Endodermal cell (in vitro differentiated cells): ENCODE data around the gene PLEKHG5. TPM values are rescaled to one million over a fixed set of nuclear protein-coding genes. Genes with fewer than 3 reads are reported as not detected.

ENCODE experiments used
- DNase-seq: peaks from one replicate; pipeline ENCODE4 v3.0.0-alpha.2; 2017
- H3K27ac ChIP-seq: 2 replicates; pipeline ENCODE4 v1.5.1; 2013; ENCODE audit warnings: mild to moderate bottlenecking, low read depth, low read length, moderate library complexity
- H3K27me3 ChIP-seq: 2 replicates; pipeline ENCODE4 v1.6.1; 2013; ENCODE audit warnings: mild to moderate bottlenecking, low read length, moderate library complexity; ENCODE audit not compliant: insufficient read depth, control insufficient read depth, poor library complexity, severe bottlenecking
- H3K36me3 ChIP-seq: 2 replicates; pipeline ENCODE4 v1.7.0; 2013; ENCODE audit warnings: mild to moderate bottlenecking, low read length, moderate library complexity; ENCODE audit not compliant: control insufficient read depth, insufficient read depth
- H3K4me1 ChIP-seq: one replicate; pipeline ENCODE4 v1.7.0; 2013; ENCODE audit warnings: low read length; ENCODE audit not compliant: control insufficient read depth, insufficient read depth
- H3K4me3 ChIP-seq: 2 replicates; pipeline ENCODE4 v1.5.1; 2013; ENCODE audit warnings: mild to moderate bottlenecking, low read length, moderate library complexity
- H3K9ac ChIP-seq: 2 replicates; pipeline ENCODE4 v1.6.1; 2013; ENCODE audit warnings: mild to moderate bottlenecking, low read length, moderate library complexity; ENCODE audit not compliant: poor library complexity, severe bottlenecking; ENCODE audit errors: extremely low read depth
- H3K9me3 ChIP-seq: 2 replicates; pipeline ENCODE4 v1.6.1; 2013; ENCODE audit warnings: mild to moderate bottlenecking, low read length, moderate library complexity; ENCODE audit not compliant: control insufficient read depth
- H3K27ac Mint-ChIP-seq: 2 replicates; pipeline ENCODE4 v1.8.0; 2020; ENCODE audit warnings: mixed read lengths
- H3K27me3 Mint-ChIP-seq: 2 replicates; pipeline ENCODE4 v1.8.0; 2021; ENCODE audit warnings: mild to moderate bottlenecking, mixed read lengths; ENCODE audit not compliant: insufficient read depth
- H3K36me3 Mint-ChIP-seq: 2 replicates; pipeline ENCODE4 v1.8.0; 2020; ENCODE audit warnings: low read depth, mixed read lengths
- H3K4me1 Mint-ChIP-seq: 2 replicates; pipeline ENCODE4 v1.8.0; 2020; ENCODE audit warnings: mixed read lengths
- H3K4me3 Mint-ChIP-seq: 2 replicates; pipeline ENCODE4 v1.8.0; 2020; ENCODE audit warnings: mild to moderate bottlenecking, moderate library complexity, mixed read lengths
- H3K9me3 Mint-ChIP-seq: 2 replicates; pipeline ENCODE4 v1.8.0; 2020; ENCODE audit warnings: mild to moderate bottlenecking, mixed read lengths
- CTCF ChIP-seq: fragments of 200-600 bp; sonication (generic); conservative IDR thresholded peaks from 2 replicates; pipeline ENCODE4 v1.5.0; 2021; ENCODE audit warnings: antibody characterized with exemption, mild to moderate bottlenecking
- WGBS, 2 experiments: methylation state at CpG; one replicate each; pipeline versions ENCODE4 v1.1.5 to v1.1.7; 2013; ENCODE audit warnings: missing lambda C conversion rate in 2 of 2, mixed read lengths in 1 of 2; ENCODE audit not compliant: insufficient coverage in 1 of 2, insufficient read length in 1 of 2; 5-methylcytosine and 5-hydroxymethylcytosine counted together
- total RNA-seq, 2 donors: library from RNA; stranded (reverse); fragmentation: NEBNext Ultra II Directional in 1 of 2; extraction: Animal tissue kit (Norgen Biotek cat#: 25700) in 1 of 2; gene quantifications; 2 replicates in 1 of 2; 3 replicates in 1 of 2; pipeline ENCODE4 v1.2.1, GENCODE V29; 2021

The PLEKHG5 gene
- total RNA-seq, 2 donors from 2014 or later: 32.6 to 38.8 TPM

- Histone ChIP-seq H3K4me3 (no peak overlapping the region), H3K27ac (no peak overlapping the region), H3K9ac (no peak overlapping the region), H3K4me1 (peaks cover 3% of the 10 kb centered on the region), H3K9me3 (no peaks in the 10 kb centered on the region), H3K27me3 (no peaks in the 10 kb centered on the region), H3K36me3 (peaks cover 22% of the 10 kb centered on the region)
- Mint-ChIP-seq H3K4me1 (peaks cover 15% of the 10 kb centered on the region), H3K4me3 (no peak overlapping the region), H3K9me3 (no peaks in the 10 kb centered on the region), H3K27me3 (peaks cover 1% of the 10 kb centered on the region), H3K27ac (no peak overlapping the region), H3K36me3 (peaks cover 32% of the 10 kb centered on the region)
- whole genome bisulfite sequencing, 2 experiments: 94 to 95% methylated on average over 6 to 11 of the region's 13 CpGs
- DNase-seq: no peak
- no peak for TF ChIP-seq CTCF
These were observed 16.6 kb downstream of the PLEKHG5 start for GRCh38 chr1:6474815-6475282.

GRCh38 chr1:6473974-6474814 is 17.3 kb downstream of the PLEKHG5 start:
- Mint-ChIP-seq H3K4me1 (peaks cover 15% of the 10 kb centered on the region), H3K27ac (no peak overlapping the region), H3K9me3 (no peaks in the 10 kb centered on the region), H3K36me3 (peaks cover 38% of the 10 kb centered on the region), H3K27me3 (peaks cover 1% of the 10 kb centered on the region), H3K4me3 (no peak overlapping the region)
- no peak for TF ChIP-seq CTCF
- Histone ChIP-seq H3K27me3 (no peaks in the 10 kb centered on the region), H3K27ac (no peak overlapping the region), H3K36me3 (peaks cover 27% of the 10 kb centered on the region), H3K9ac (no peak overlapping the region), H3K4me1 (peaks cover 3% of the 10 kb centered on the region), H3K9me3 (no peaks in the 10 kb centered on the region), H3K4me3 (no peak overlapping the region)
- 89 to 100% methylated on average over 4 to 29 of the region's 33 CpGs for WGBS, 2 experiments
- no peak for DNase-seq

GRCh38 chr1:6473156-6473555 is 18.3 kb downstream of the PLEKHG5 start:
- H3K27me3 Mint-ChIP-seq: peaks cover 5% of the 10 kb centered on the region
- H3K27ac Mint-ChIP-seq: no peak overlapping the region
- Histone ChIP-seq H3K4me3 (no peak overlapping the region), H3K36me3 (peaks cover 27% of the 10 kb centered on the region), H3K4me1 (peaks cover 3% of the 10 kb centered on the region), H3K27ac (no peak overlapping the region), H3K9ac (no peak overlapping the region), H3K9me3 (no peaks in the 10 kb centered on the region), H3K27me3 (no peaks in the 10 kb centered on the region)
- peaks cover 15% of the 10 kb centered on the region for H3K4me1 Mint-ChIP-seq
- TF ChIP-seq CTCF: no peak
- no peak overlapping the region for H3K4me3 Mint-ChIP-seq
- 96 to 98% methylated on average over 12 to 18 of the region's 18 CpGs for WGBS, 2 experiments
- no peak for DNase-seq
- peaks cover 44% of the 10 kb centered on the region for H3K36me3 Mint-ChIP-seq
- H3K9me3 Mint-ChIP-seq: no peaks in the 10 kb centered on the region
